Measurements from ENCODE around the gene IMP4. TPM values are rescaled to one million over a fixed set of nuclear protein-coding genes. Genes with fewer than 3 reads are reported as not detected.

Gene IMP4
- total RNA-seq, 6 donors from 2014 or later, result 45.6 to 118 (median 63.0) TPM

Small RNA genes lying within 50 kb of the gene (small RNA-seq; reads per million reads assigned to genes)
- gene AC132479.1, result 0 reads per million in 4 donors

Other genes with a start within 250 kb of the IMP4 start
- gene POTEF, start 213.7 kb upstream of the IMP4 start, total RNA-seq, result not detected
- 10 to 100 TPM in 3 of 6 donors, 1 to 10 TPM in 2, under 1 TPM in 1; 0.40 to 20.5 (median 9.5) TPM for gene CCDC74B, start 197.8 kb upstream of the IMP4 start, total RNA-seq
- 100 to 1,000 TPM in 1 of 6 donors, 10 to 100 TPM in 5; 33.3 to 109 (median 44.6) TPM for gene SMPD4, start 161.3 kb upstream of the IMP4 start, total RNA-seq
- gene MZT2B, start 160.6 kb upstream of the IMP4 start, total RNA-seq, result 100 to 1,000 TPM in 5 of 6 donors, 10 to 100 TPM in 1; 78.7 to 203 (median 130) TPM
- not detected for gene TUBA3E, start 144.5 kb upstream of the IMP4 start, total RNA-seq
- 100 to 1,000 TPM in 2 of 6 donors, 10 to 100 TPM in 4; 59.0 to 156 (median 89.4) TPM for gene PTPN18, start 13.2 kb downstream of the IMP4 start, total RNA-seq
- under 1 TPM in 4 of 6 donors, not detected in 2; under 0.01 to 0.89 (median 0.08) TPM for gene POTEI, start 166.4 kb downstream of the IMP4 start, total RNA-seq
- not detected for gene CFC1B, start 178.3 kb downstream of the IMP4 start, total RNA-seq